HepG2 (cell line): Measurements from ENCODE around the gene SNX2. TPM values are rescaled to one million over a fixed set of nuclear protein-coding genes. Genes with fewer than 3 reads are reported as not detected.

Experiments
- ARNT2 ChIP-seq: sonication (generic); formaldehyde crosslinking; IDR thresholded peaks from 2 replicates; pipeline ENCODE4 v1.8.0; 2022; ENCODE audit warnings: mild to moderate bottlenecking, low read depth, missing genetic modification reagents, moderate library complexity
- EHMT2 ChIP-seq: fragments of 200-600 bp; sonication (generic); IDR thresholded peaks from 2 replicates; pipeline ENCODE4 v1.7.0; 2017; ENCODE audit warnings: antibody characterized with exemption, low read depth, low read length, borderline replicate concordance
- GTF3A ChIP-seq: sonication (generic); formaldehyde crosslinking; conservative IDR thresholded peaks from 2 replicates; pipeline ENCODE4 v1.4.0; 2020; ENCODE audit warnings: mild to moderate bottlenecking, missing genetic modification reagents
- KIAA2018 ChIP-seq: sonication (generic); formaldehyde crosslinking; IDR thresholded peaks from 2 replicates; pipeline ENCODE4 v1.5.0; 2020; ENCODE audit warnings: mild to moderate bottlenecking, missing genetic modification reagents, borderline replicate concordance
- LCORL ChIP-seq, 2 experiments: fragments of 450-650 bp in 1 of 2; sonication (generic) in 1 of 2; formaldehyde crosslinking in 1 of 2; IDR thresholded peaks; 2 replicates each; pipeline versions ENCODE4 v1.5.0 to v1.6.1; 2017 to 2020; ENCODE audit warnings: antibody characterized with exemption in 1 of 2, missing genetic modification reagents in 1 of 2
- THYN1 ChIP-seq: sonication (generic); formaldehyde crosslinking; IDR thresholded peaks from 2 replicates; pipeline ENCODE4 v1.8.1; 2023; ENCODE audit warnings: low read depth, mild to moderate bottlenecking, moderate library complexity, missing genetic modification reagents, borderline replicate concordance
- ZKSCAN8 ChIP-seq: IDR thresholded peaks from 2 replicates; pipeline ENCODE4 v1.6.1; 2016; ENCODE audit warnings: borderline replicate concordance, missing genetic modification reagents, missing compliant biosample characterization
- ZNF33A ChIP-seq: sonication (generic); formaldehyde crosslinking; IDR thresholded peaks from 2 replicates; pipeline ENCODE4 v1.5.1; 2020; ENCODE audit warnings: missing genetic modification reagents, mild to moderate bottlenecking, moderate library complexity, borderline replicate concordance
- ZNF776 ChIP-seq: sonication (generic); formaldehyde crosslinking; IDR thresholded peaks from 2 replicates; pipeline ENCODE4 v1.4.0; 2020; ENCODE audit warnings: mild to moderate bottlenecking, missing genetic modification reagents
- ZNF850 ChIP-seq: sonication (generic); formaldehyde crosslinking; conservative IDR thresholded peaks from 2 replicates; pipeline ENCODE4 v1.9.0; 2021; ENCODE audit warnings: mild to moderate bottlenecking, missing genetic modification reagents
- polyA plus RNA-seq, 8 experiments: library from polyadenylated mRNA; depleted of rRNA in 3 of 8; stranded (reverse) in 7 of 8; unstranded in 1 of 8; fragments of >200 nt; fragmentation: Illumina TruSeq in 4 of 8; extraction: Trizol in 4 of 8; gene quantifications; 2 replicates each; pipeline versions ENCODE4 v1.2.1 to v1.2.3, GENCODE V29; 2011 to 2016; ENCODE audit warnings: low read depth in 4 of 8, missing spikeins in 1 of 8, mixed read lengths in 1 of 8; ENCODE audit not compliant: insufficient read depth in 1 of 8
- total RNA-seq, 5 experiments: library from RNA; depleted of rRNA; stranded (reverse); fragments of >200 nt; fragmentation: Illumina TruSeq; extraction: Trizol; gene quantifications; 2 replicates each; pipeline ENCODE4 v1.2.3, GENCODE V29; 2016; ENCODE audit warnings: low read depth in 1 of 5
- TF ChIP-seq, protein P1 (sequence below): sonication (generic); formaldehyde crosslinking; IDR thresholded peaks from 2 replicates; pipeline ENCODE4 v1.4.0; 2020; ENCODE audit warnings: mild to moderate bottlenecking, missing genetic modification reagents, borderline replicate concordance
- TF ChIP-seq, protein P2 (sequence below): sonication (generic); formaldehyde crosslinking; IDR thresholded peaks from 2 replicates; pipeline ENCODE4 v1.9.0; 2021; ENCODE audit warnings: missing genetic modification reagents, mild to moderate bottlenecking, borderline replicate concordance

SNX2 gene
- total and polyA plus RNA-seq, 2 of the 13 experiments (the other 11 are each of a cell fraction or from before 2014, with no cell fraction given): 26.4 to 78.8 TPM

GRCh38 chr5:122774861-122775549 is at the start of gene SNX2 (continued):
- TF ChIP-seq KIAA2018 (CRISPR knock-in tag) (no peak), EHMT2 (no peak), ZKSCAN8 (CRISPR knock-in tag) (no peak), THYN1 (CRISPR knock-in tag) (no peak), LCORL (IDR thresholded peaks at IDR 0.05) (no peak), LCORL (CRISPR knock-in tag; IDR thresholded peaks at IDR 0.05) (peak; percentile 42; the same call in 1 of the 2 replicates), GTF3A (no peak), ZNF850 (CRISPR knock-in tag) (no peak), ZNF776 (peak; percentile 40; the same call in 1 of the 2 replicates), ARNT2 (CRISPR knock-in tag) (peak; percentile 61; the same call in 1 of the 2 replicates), ZNF33A (CRISPR knock-in tag) (no peak)
- TF ChIP-seq, protein P1, sequence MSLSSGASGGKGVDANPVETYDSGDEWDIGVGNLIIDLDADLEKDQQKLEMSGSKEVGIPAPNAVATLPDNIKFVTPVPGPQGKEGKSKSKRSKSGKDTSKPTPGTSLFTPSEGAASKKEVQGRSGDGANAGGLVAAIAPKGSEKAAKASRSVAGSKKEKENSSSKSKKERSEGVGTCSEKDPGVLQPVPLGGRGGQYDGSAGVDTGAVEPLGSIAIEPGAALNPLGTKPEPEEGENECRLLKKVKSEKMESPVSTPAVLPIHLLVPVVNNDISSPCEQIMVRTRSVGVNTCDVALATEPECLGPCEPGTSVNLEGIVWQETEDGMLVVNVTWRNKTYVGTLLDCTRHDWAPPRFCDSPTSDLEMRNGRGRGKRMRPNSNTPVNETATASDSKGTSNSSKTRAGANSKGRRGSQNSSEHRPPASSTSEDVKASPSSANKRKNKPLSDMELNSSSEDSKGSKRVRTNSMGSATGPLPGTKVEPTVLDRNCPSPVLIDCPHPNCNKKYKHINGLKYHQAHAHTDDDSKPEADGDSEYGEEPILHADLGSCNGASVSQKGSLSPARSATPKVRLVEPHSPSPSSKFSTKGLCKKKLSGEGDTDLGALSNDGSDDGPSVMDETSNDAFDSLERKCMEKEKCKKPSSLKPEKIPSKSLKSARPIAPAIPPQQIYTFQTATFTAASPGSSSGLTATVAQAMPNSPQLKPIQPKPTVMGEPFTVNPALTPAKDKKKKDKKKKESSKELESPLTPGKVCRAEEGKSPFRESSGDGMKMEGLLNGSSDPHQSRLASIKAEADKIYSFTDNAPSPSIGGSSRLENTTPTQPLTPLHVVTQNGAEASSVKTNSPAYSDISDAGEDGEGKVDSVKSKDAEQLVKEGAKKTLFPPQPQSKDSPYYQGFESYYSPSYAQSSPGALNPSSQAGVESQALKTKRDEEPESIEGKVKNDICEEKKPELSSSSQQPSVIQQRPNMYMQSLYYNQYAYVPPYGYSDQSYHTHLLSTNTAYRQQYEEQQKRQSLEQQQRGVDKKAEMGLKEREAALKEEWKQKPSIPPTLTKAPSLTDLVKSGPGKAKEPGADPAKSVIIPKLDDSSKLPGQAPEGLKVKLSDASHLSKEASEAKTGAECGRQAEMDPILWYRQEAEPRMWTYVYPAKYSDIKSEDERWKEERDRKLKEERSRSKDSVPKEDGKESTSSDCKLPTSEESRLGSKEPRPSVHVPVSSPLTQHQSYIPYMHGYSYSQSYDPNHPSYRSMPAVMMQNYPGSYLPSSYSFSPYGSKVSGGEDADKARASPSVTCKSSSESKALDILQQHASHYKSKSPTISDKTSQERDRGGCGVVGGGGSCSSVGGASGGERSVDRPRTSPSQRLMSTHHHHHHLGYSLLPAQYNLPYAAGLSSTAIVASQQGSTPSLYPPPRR (CRISPR knock-in tag): no peak
- TF ChIP-seq, protein P2, sequence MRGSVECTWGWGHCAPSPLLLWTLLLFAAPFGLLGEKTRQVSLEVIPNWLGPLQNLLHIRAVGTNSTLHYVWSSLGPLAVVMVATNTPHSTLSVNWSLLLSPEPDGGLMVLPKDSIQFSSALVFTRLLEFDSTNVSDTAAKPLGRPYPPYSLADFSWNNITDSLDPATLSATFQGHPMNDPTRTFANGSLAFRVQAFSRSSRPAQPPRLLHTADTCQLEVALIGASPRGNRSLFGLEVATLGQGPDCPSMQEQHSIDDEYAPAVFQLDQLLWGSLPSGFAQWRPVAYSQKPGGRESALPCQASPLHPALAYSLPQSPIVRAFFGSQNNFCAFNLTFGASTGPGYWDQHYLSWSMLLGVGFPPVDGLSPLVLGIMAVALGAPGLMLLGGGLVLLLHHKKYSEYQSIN (CRISPR knock-in tag): no peak
